GM12801 (cell line): Measurements from ENCODE around the gene RGS3.

Source experiments
- TF ChIP-seq, protein P1 (sequence below): IDR thresholded peaks from one replicate; pipeline ENCODE4 v1.5.1; 2011; ENCODE audit warnings: control low read depth; ENCODE audit not compliant: insufficient read length; ENCODE audit errors: extremely low read depth

The RGS3 gene

GRCh38 chr9:113640418-113640817 is 176.9 kb downstream of the RGS3 start:
- TF ChIP-seq, protein P1, sequence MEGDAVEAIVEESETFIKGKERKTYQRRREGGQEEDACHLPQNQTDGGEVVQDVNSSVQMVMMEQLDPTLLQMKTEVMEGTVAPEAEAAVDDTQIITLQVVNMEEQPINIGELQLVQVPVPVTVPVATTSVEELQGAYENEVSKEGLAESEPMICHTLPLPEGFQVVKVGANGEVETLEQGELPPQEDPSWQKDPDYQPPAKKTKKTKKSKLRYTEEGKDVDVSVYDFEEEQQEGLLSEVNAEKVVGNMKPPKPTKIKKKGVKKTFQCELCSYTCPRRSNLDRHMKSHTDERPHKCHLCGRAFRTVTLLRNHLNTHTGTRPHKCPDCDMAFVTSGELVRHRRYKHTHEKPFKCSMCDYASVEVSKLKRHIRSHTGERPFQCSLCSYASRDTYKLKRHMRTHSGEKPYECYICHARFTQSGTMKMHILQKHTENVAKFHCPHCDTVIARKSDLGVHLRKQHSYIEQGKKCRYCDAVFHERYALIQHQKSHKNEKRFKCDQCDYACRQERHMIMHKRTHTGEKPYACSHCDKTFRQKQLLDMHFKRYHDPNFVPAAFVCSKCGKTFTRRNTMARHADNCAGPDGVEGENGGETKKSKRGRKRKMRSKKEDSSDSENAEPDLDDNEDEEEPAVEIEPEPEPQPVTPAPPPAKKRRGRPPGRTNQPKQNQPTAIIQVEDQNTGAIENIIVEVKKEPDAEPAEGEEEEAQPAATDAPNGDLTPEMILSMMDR = no peak

DNA sequence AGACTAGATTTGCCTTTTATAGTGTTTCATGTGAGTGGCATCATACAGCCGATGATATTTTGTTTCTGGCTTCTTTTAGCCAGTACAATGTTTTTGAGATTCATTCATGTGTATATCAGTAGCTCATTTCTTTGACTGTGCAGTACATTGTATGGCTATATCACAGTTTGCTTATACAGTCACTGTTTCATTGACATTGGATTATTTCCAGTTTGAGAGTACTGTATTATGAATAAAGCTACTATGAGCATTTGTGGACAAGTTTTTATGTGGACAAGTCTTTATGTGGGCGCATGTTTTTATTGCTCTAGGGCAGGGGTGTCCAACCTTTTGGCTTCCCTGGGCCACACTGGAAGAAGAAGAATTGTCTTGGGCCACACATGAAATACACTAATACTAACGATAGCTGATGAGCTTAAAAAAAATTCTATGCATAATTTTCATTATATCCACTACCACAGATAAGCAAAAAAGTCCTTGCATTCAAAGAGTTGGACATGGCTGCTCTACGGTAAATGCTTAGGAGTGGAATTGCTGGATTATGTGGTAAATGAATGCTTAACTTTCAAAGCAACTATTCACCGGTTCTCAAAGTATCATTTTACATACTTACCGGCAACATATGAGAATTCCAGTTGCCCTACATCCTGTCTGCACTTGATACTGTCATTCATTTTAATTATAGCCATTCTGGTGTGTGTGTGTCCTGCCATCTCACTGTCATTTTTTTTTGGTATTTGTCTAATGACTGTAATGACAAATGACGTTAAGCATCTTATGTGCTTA is 177.8 kb downstream of the RGS3 start:
- TF ChIP-seq, protein P1 = no peak

DNA sequence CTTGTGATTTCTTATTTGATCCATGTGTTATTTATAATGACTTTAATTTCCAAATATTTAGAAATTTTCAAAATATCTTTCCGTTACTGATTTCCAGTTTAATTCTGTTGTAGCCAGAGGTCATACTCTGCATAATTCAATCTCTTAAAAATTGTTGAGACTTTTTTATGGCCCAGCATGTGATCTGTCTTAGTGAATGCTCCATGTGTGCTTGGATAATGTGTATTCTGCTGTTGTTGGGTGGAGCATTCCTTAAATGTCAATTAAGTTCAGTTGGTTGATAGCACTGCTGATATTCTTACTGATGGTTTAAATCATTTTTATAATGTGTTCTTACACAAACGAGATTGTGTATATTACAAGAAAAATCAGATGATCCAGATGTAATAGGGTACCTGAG is 180.8 kb downstream of the RGS3 start:
- TF ChIP-seq, protein P1 = no peak

GRCh38 chr9:113645227-113645977 is 181.9 kb downstream of the RGS3 start:
- TF ChIP-seq, protein P1 = no peak

- TF ChIP-seq, protein P1 = no peak
Measured at GRCh38 chr9:113645978-113646253, 182.4 kb downstream of the RGS3 start.

- TF ChIP-seq, protein P1 = no peak
Measured at GRCh38 chr9:113646491-113646890, 183.0 kb downstream of the RGS3 start.
